Kidney (tissue), 14 donors: ENCODE results near the gene OR5K3. TPM values are rescaled to one million over a fixed set of nuclear protein-coding genes. Genes with fewer than 3 reads are reported as not detected.

Source experiments
- DNase-seq, 5 donors: peaks; one replicate each; pipeline ENCODE4 v3.0.0-alpha.2; 2013 to 2020
- FAIRE-seq: peaks from 2 replicates; lab custom pipeline; 2012; peaks lifted over from hg19 to GRCh38; lab: Jason Lieb, UNC
- H3K27ac ChIP-seq, 2 donors: one replicate each; pipeline ENCODE4 v1.7.0; 2013; ENCODE audit warnings: low read depth in 2 of 2, low read length in 2 of 2, inconsistent platforms in 1 of 2
- H3K27me3 ChIP-seq: one replicate; pipeline ENCODE4 v1.7.1; 2013; ENCODE audit warnings: low read length, inconsistent platforms; ENCODE audit not compliant: control insufficient read depth, insufficient read depth
- H3K36me3 ChIP-seq, 3 donors: one replicate each; pipeline versions ENCODE4 v1.7.0 to v1.7.1; 2013; ENCODE audit warnings: low read length in 3 of 3, control low read depth in 1 of 3, inconsistent platforms in 1 of 3; ENCODE audit not compliant: insufficient read depth in 3 of 3, control insufficient read depth in 2 of 3
- H3K4me1 ChIP-seq, 3 donors: one replicate each; pipeline versions ENCODE4 v1.7.0 to v1.7.1; 2013; ENCODE audit warnings: low read length in 3 of 3, inconsistent platforms in 1 of 3, low read depth in 1 of 3; ENCODE audit not compliant: control insufficient read depth in 2 of 3, insufficient read depth in 2 of 3
- H3K4me3 ChIP-seq, 3 donors: one replicate each; pipeline versions ENCODE4 v1.7.0 to v1.8.1; 2013; ENCODE audit warnings: low read length in 3 of 3, control low read depth in 1 of 3, inconsistent platforms in 1 of 3
- H3K9ac ChIP-seq, 3 donors: one replicate each; pipeline versions ENCODE4 v1.7.0 to v1.7.1; 2013; ENCODE audit warnings: low read length in 3 of 3, control low read depth in 1 of 3, inconsistent platforms in 1 of 3
- H3K9me3 ChIP-seq, 3 donors: one replicate each; pipeline versions ENCODE4 v1.7.0 to v1.7.1; 2013; ENCODE audit warnings: low read length in 3 of 3, control low read depth in 1 of 3, inconsistent platforms in 1 of 3; ENCODE audit not compliant: control insufficient read depth in 2 of 3, insufficient read depth in 1 of 3
- CTCF ChIP-seq: IDR thresholded peaks from 3 replicates; pipeline ENCODE4 v1.5.1; 2012; ENCODE audit warnings: mild to moderate bottlenecking, moderate library complexity, borderline replicate concordance; ENCODE audit not compliant: insufficient read depth; ENCODE audit errors: extremely low read depth
- intact Hi-C: fragments of 100-400 bp; cut with DNase I; formaldehyde crosslinking; loops from one replicate; pipeline ENCODE4 v1.11.1; 2022
- polyA plus RNA-seq: library from polyadenylated mRNA; stranded (reverse); fragments of 350-450 nt; fragmentation: Illumina TruSeq; extraction: RNeasy Lipid Tissue Mini Kit (QIAGEN cat#74804); gene quantifications from one replicate; pipeline ENCODE4 v1.2.3, GENCODE V29; 2014; ENCODE audit warnings: low read depth, low replicate concordance; ENCODE audit not compliant: insufficient read depth
- total RNA-seq: library from RNA; stranded (reverse); fragmentation: NEBNext Ultra II Directional; extraction: Animal tissue kit (Norgen Biotek cat#: 25700); gene quantifications from one replicate; pipeline ENCODE4 v1.2.1, GENCODE V29; 2021
- donor health status: control.
- donor health status: control.
- donor health status: control.
- donor health status: control.
- donor health status: control.
- donor health status: DM: yes; HTN: yes; CAD: no.
- donor health status: Normal renal cell carcinoma (clear cell type).

OR5K3 gene
- total and polyA plus RNA-seq, 2 donors from 2014 or later = not detected

- DNase-seq (no peak), FAIRE-seq (no peak)
- intact Hi-C loops = no loop called here
Measured at GRCh38 chr3:98367464-98368246, 22.8 kb upstream of the OR5K3 start.

GRCh38 chr3:98371186-98371585, 19.3 kb upstream of the OR5K3 start:
- Histone ChIP-seq H3K36me3 (no peaks in the 10 kb centered on the region), H3K9me3 (no peaks in the 10 kb centered on the region), H3K27ac (no peak overlapping the region), H3K27me3 (no peaks in the 10 kb centered on the region), H3K9ac (no peak overlapping the region), H3K4me1 (no peaks in the 10 kb centered on the region), H3K4me3 (no peak overlapping the region)
- DNase-seq = no peak
- no peak for FAIRE-seq
- TF ChIP-seq CTCF = no peak
- intact Hi-C loops = no loop called here

More at GRCh38 chr3:98367464-98368246, 22.8 kb upstream of the OR5K3 start:
- Histone ChIP-seq H3K4me3 (no peak overlapping the region), H3K27ac (no peak overlapping the region), H3K9ac (no peak overlapping the region), H3K36me3 (no peaks in the 10 kb centered on the region), H3K27me3 (no peaks in the 10 kb centered on the region), H3K4me1 (no peaks in the 10 kb centered on the region), H3K9me3 (no peaks in the 10 kb centered on the region)
- no peak for TF ChIP-seq CTCF

- FAIRE-seq (no peak), DNase-seq (no peak)
- H3K27ac ChIP-seq = no peak overlapping the region
- no peaks in the 10 kb centered on the region for H3K9me3 ChIP-seq
- H3K27me3 ChIP-seq = no peaks in the 10 kb centered on the region
- intact Hi-C loops = no loop called here
- H3K4me1 ChIP-seq = no peaks in the 10 kb centered on the region
- H3K36me3 ChIP-seq = no peaks in the 10 kb centered on the region
- no peak for TF ChIP-seq CTCF
- no peak overlapping the region for H3K9ac ChIP-seq
- no peak overlapping the region for H3K4me3 ChIP-seq
Measured at GRCh38 chr3:98371853-98372252, 18.6 kb upstream of the OR5K3 start.

- FAIRE-seq (no peak), DNase-seq (no peak)
- intact Hi-C loops = no loop called here
- Histone ChIP-seq H3K4me1 (no peaks in the 10 kb centered on the region), H3K9ac (no peak overlapping the region), H3K4me3 (no peak overlapping the region), H3K27me3 (no peaks in the 10 kb centered on the region), H3K36me3 (no peaks in the 10 kb centered on the region), H3K9me3 (no peaks in the 10 kb centered on the region), H3K27ac (no peak overlapping the region)
- no peak for TF ChIP-seq CTCF
Measured at GRCh38 chr3:98372445-98372844, 18.0 kb upstream of the OR5K3 start.
